Measurements from ENCODE around the gene TSPAN4. TPM values are rescaled to one million over a fixed set of nuclear protein-coding genes. Genes with fewer than 3 reads are reported as not detected.
A peak's percentile ranks its signal among the peaks of the same experiment; 100 is the strongest.

Gene TSPAN4
- polyA plus RNA-seq, 3 donors, result 52.6 to 75.5 (median 63.1) TPM

GRCh38 chr11:811446-812245 is 31.0 kb upstream of the TSPAN4 start:
- no peak for DNase-seq
- H3K4me3 ChIP-seq (replicated peaks in 1 of 3; ENCODE audit: low read depth in 2 of 3, low read length in 3 of 3), result peak overlapping the region in 1 of 3 experiments; percentile 96
- TF ChIP-seq, protein P1, sequence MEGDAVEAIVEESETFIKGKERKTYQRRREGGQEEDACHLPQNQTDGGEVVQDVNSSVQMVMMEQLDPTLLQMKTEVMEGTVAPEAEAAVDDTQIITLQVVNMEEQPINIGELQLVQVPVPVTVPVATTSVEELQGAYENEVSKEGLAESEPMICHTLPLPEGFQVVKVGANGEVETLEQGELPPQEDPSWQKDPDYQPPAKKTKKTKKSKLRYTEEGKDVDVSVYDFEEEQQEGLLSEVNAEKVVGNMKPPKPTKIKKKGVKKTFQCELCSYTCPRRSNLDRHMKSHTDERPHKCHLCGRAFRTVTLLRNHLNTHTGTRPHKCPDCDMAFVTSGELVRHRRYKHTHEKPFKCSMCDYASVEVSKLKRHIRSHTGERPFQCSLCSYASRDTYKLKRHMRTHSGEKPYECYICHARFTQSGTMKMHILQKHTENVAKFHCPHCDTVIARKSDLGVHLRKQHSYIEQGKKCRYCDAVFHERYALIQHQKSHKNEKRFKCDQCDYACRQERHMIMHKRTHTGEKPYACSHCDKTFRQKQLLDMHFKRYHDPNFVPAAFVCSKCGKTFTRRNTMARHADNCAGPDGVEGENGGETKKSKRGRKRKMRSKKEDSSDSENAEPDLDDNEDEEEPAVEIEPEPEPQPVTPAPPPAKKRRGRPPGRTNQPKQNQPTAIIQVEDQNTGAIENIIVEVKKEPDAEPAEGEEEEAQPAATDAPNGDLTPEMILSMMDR (IDR thresholded peaks at IDR 0.05), result no peak
- intact Hi-C loops (cut with micrococcal nuclease), result no loop called here
- H4K20me1 ChIP-seq (ENCODE audit: insufficient read depth, low read length), result peaks cover 40% of the 10 kb centered on the region
- Mint-ChIP-seq H3K27ac (peak overlapping the region in 4 of 7 donors; percentile 68 to 97 (median 91)), H3K27me3 (ENCODE audit: low read depth in 3 of 3) (no peaks in the 10 kb centered on the region), H3K9me3 (peaks cover 0 to 2% (median 0%) of the 10 kb centered on the region in 7 donors), H3K4me1 (peaks cover 33% of the 10 kb centered on the region), H3K4me3 (peak overlapping the region in 1 of 2 donors; percentile 93), H3K36me3 (peaks cover 22 to 30% of the 10 kb centered on the region in 2 donors)
- H3K4me1 ChIP-seq (ENCODE audit: control insufficient read depth in 1 of 2, insufficient read depth in 2 of 2, low read length in 2 of 2), result peaks cover 24 to 30% of the 10 kb centered on the region in 2 donors
- no peaks in the 10 kb centered on the region for H3K27me3 ChIP-seq (ENCODE audit: control insufficient read depth in 2 of 2, insufficient read depth in 2 of 2, low read length in 2 of 2)
- H3K36me3 ChIP-seq (replicated peaks in 1 of 2; ENCODE audit: control insufficient read depth in 1 of 2, insufficient read depth in 2 of 2, low read length in 2 of 2), result peaks cover 23 to 29% of the 10 kb centered on the region in 2 donors
- H2AFZ ChIP-seq (ENCODE audit: insufficient read depth, low read depth, low read length, poor library complexity, severe bottlenecking), result no peak overlapping the region
- H3K9ac ChIP-seq (ENCODE audit: insufficient read depth, low read length, poor library complexity, severe bottlenecking), result no peak overlapping the region
- no peaks in the 10 kb centered on the region for H3K9me3 ChIP-seq (replicated peaks in 1 of 2; ENCODE audit: control insufficient read depth in 1 of 2, insufficient read depth in 1 of 2, low read length in 2 of 2)
- 83% methylated on average over 13 of the region's 14 CpGs for WGBS (ENCODE audit: insufficient coverage)
- H3K4me2 ChIP-seq (replicated peaks; ENCODE audit: extremely low read depth, low read length, poor library complexity, severe bottlenecking), result peak overlapping the region; percentile 96
- peak overlapping the region in 1 of 2 donors; percentile 17 for H3K27ac ChIP-seq (ENCODE audit: low read depth in 1 of 2, low read length in 2 of 2)
- H3K79me2 ChIP-seq (ENCODE audit: insufficient read depth, low read length), result peaks cover 45% of the 10 kb centered on the region

- WGBS (ENCODE audit: insufficient coverage), result 100% methylated on average over 2 of the region's 3 CpGs
- Histone ChIP-seq H3K79me2 (ENCODE audit: insufficient read depth, low read length) (peaks cover 44% of the 10 kb centered on the region), H2AFZ (ENCODE audit: insufficient read depth, low read depth, low read length, poor library complexity, severe bottlenecking) (no peak overlapping the region), H3K4me3 (replicated peaks in 1 of 3; ENCODE audit: low read depth in 2 of 3, low read length in 3 of 3) (no peak overlapping the region), H3K4me1 (ENCODE audit: control insufficient read depth in 1 of 2, insufficient read depth in 2 of 2, low read length in 2 of 2) (peaks cover 24 to 30% of the 10 kb centered on the region in 2 donors), H3K27ac (ENCODE audit: low read depth in 1 of 2, low read length in 2 of 2) (no peak overlapping the region), H3K9me3 (replicated peaks in 1 of 2; ENCODE audit: control insufficient read depth in 1 of 2, insufficient read depth in 1 of 2, low read length in 2 of 2) (no peaks in the 10 kb centered on the region), H3K9ac (ENCODE audit: insufficient read depth, low read length, poor library complexity, severe bottlenecking) (no peak overlapping the region), H3K27me3 (ENCODE audit: control insufficient read depth in 2 of 2, insufficient read depth in 2 of 2, low read length in 2 of 2) (no peaks in the 10 kb centered on the region), H4K20me1 (ENCODE audit: insufficient read depth, low read length) (peaks cover 40% of the 10 kb centered on the region), H3K36me3 (replicated peaks in 1 of 2; ENCODE audit: control insufficient read depth in 1 of 2, insufficient read depth in 2 of 2, low read length in 2 of 2) (peaks cover 23 to 29% of the 10 kb centered on the region in 2 donors), H3K4me2 (replicated peaks; ENCODE audit: extremely low read depth, low read length, poor library complexity, severe bottlenecking) (no peak overlapping the region)
- H3K4me3 Mint-ChIP-seq, result no peak overlapping the region
- peaks cover 0 to 1% (median 0%) of the 10 kb centered on the region in 3 donors for H3K27me3 Mint-ChIP-seq (ENCODE audit: low read depth in 3 of 3)
- no peak for DNase-seq
- TF ChIP-seq, protein P1 (IDR thresholded peaks at IDR 0.05), result no peak
- H3K36me3 Mint-ChIP-seq, result peaks cover 22 to 30% of the 10 kb centered on the region in 2 donors
- peaks cover 0 to 2% (median 0%) of the 10 kb centered on the region in 7 donors for H3K9me3 Mint-ChIP-seq
- H3K4me1 Mint-ChIP-seq, result peaks cover 32% of the 10 kb centered on the region
- peak overlapping the region in 2 of 7 donors; percentile 26 to 50 for H3K27ac Mint-ChIP-seq
- intact Hi-C loops (cut with micrococcal nuclease), result no loop called here
Measured at GRCh38 chr11:812390-812789, 30.3 kb upstream of the TSPAN4 start.

Measured in CD14-positive monocyte (primary cell).